WTC11 (cell line): Measurements from ENCODE around the gene CEBPZOS. TPM values are rescaled to one million over a fixed set of nuclear protein-coding genes. Genes with fewer than 3 reads are reported as not detected.

Experiments
- ATAC-seq: fragments of 200-7000 bp; cut with Tn5 transposase; 2 replicates; pipeline ENCODE4 v1.10.0; 2021; ENCODE audit warnings: mild to moderate bottlenecking, moderate library complexity
- CTCF ChIA-PET: fragments of 300-600 bp; sonication (Branson Sonifier 250); formaldehyde crosslinking; loops from one replicate; lab custom pipeline; 2021; ENCODE audit warnings: antibody characterized with exemption; lab: Charles Lee
- POLR2A ChIA-PET: fragments of 350-600 bp; sonication (Branson Sonifier 250); formaldehyde crosslinking; loops from one replicate; lab custom pipeline; 2021; ENCODE audit warnings: antibody characterized with exemption; lab: Charles Lee
- DNase-seq: peaks from one replicate; pipeline ENCODE4 v3.0.0; 2021; ENCODE audit warnings: low spot score
- H3K27ac Mint-ChIP-seq: 2 replicates; pipeline ENCODE4 v1.8.0; 2021; ENCODE audit warnings: mixed read lengths
- H3K27me3 Mint-ChIP-seq: 2 replicates; pipeline ENCODE4 v1.8.0; 2021; ENCODE audit warnings: low read depth, mild to moderate bottlenecking, moderate library complexity, mixed read lengths
- H3K36me3 Mint-ChIP-seq: 2 replicates; pipeline ENCODE4 v1.8.0; 2021; ENCODE audit warnings: mixed read lengths
- H3K4me1 Mint-ChIP-seq: 2 replicates; pipeline ENCODE4 v1.8.0; 2022; ENCODE audit warnings: mixed read lengths
- H3K4me3 Mint-ChIP-seq: 2 replicates; pipeline ENCODE4 v1.8.0; 2021; ENCODE audit warnings: mild to moderate bottlenecking, moderate library complexity, mixed read lengths
- H3K9me3 Mint-ChIP-seq: 2 replicates; pipeline ENCODE4 v1.8.0; 2021; ENCODE audit warnings: mixed read lengths
- AR ChIP-seq: fragments of 250-450 bp; sonication (Bioruptor Pico); IDR thresholded peaks from 2 replicates; pipeline ENCODE4 v1.9.0; 2021; ENCODE audit warnings: mild to moderate bottlenecking
- CREB1 ChIP-seq: sonication (generic); formaldehyde crosslinking; IDR thresholded peaks from 2 replicates; pipeline ENCODE4 v1.8.0; 2023; ENCODE audit warnings: mild to moderate bottlenecking, missing genetic modification reagents
- CREM ChIP-seq: sonication (generic); formaldehyde crosslinking; IDR thresholded peaks from 2 replicates; pipeline ENCODE4 v1.8.1; 2022; ENCODE audit warnings: mild to moderate bottlenecking, missing genetic modification reagents, moderate library complexity
- FOXK1 ChIP-seq: sonication (generic); formaldehyde crosslinking; IDR thresholded peaks from 2 replicates; pipeline ENCODE4 v1.8.0; 2022; ENCODE audit warnings: mild to moderate bottlenecking, moderate library complexity, missing genetic modification reagents
- GABPB1 ChIP-seq: sonication (generic); formaldehyde crosslinking; IDR thresholded peaks from 2 replicates; pipeline ENCODE4 v1.8.1; 2023; ENCODE audit warnings: mild to moderate bottlenecking, missing genetic modification reagents
- GRHL2 ChIP-seq: fragments of 250-450 bp; sonication (Bioruptor Pico); IDR thresholded peaks from 2 replicates; pipeline ENCODE4 v1.8.0; 2022; ENCODE audit warnings: mild to moderate bottlenecking, moderate library complexity; ENCODE audit not compliant: insufficient replicate concordance, severe bottlenecking
- GTF2I ChIP-seq: fragments of 250-450 bp; sonication (Bioruptor Pico); conservative IDR thresholded peaks from 2 replicates; pipeline ENCODE4 v1.4.0; 2021; ENCODE audit warnings: mild to moderate bottlenecking
- MYBL2 ChIP-seq: sonication (generic); formaldehyde crosslinking; IDR thresholded peaks from 2 replicates; pipeline ENCODE4 v1.8.1; 2023; ENCODE audit warnings: mild to moderate bottlenecking, moderate library complexity, missing genetic modification reagents
- NFATC4 ChIP-seq: fragments of 250-450 bp; sonication (Bioruptor Pico); IDR thresholded peaks from 2 replicates; pipeline ENCODE4 v1.9.0; 2021; ENCODE audit warnings: mild to moderate bottlenecking
- PRRX2 ChIP-seq: fragments of 250-450 bp; sonication (Bioruptor Pico); IDR thresholded peaks from 2 replicates; pipeline ENCODE4 v1.8.0; 2021; ENCODE audit warnings: mild to moderate bottlenecking
- RELA ChIP-seq: sonication (generic); formaldehyde crosslinking; IDR thresholded peaks from 2 replicates; pipeline ENCODE4 v1.8.1; 2022; ENCODE audit warnings: missing genetic modification reagents, mild to moderate bottlenecking, borderline replicate concordance
- SMAD4 ChIP-seq: sonication (generic); formaldehyde crosslinking; IDR thresholded peaks from 2 replicates; pipeline ENCODE4 v1.8.0; 2022; ENCODE audit warnings: mild to moderate bottlenecking, missing genetic modification reagents
- SP1 ChIP-seq: sonication (generic); formaldehyde crosslinking; conservative IDR thresholded peaks from 2 replicates; pipeline ENCODE4 v1.8.1; 2022; ENCODE audit warnings: missing genetic modification reagents
- ZBTB21 ChIP-seq: sonication (generic); formaldehyde crosslinking; IDR thresholded peaks from 2 replicates; pipeline ENCODE4 v1.8.1; 2023; ENCODE audit warnings: mild to moderate bottlenecking, missing genetic modification reagents, borderline replicate concordance
- ZNF121 ChIP-seq: sonication (generic); formaldehyde crosslinking; IDR thresholded peaks from 2 replicates; pipeline ENCODE4 v1.8.0; 2023; ENCODE audit warnings: missing genetic modification reagents
- ZNF416 ChIP-seq: fragments of 250-450 bp; sonication (Bioruptor Pico); IDR thresholded peaks from 2 replicates; pipeline ENCODE4 v1.9.0; 2021; ENCODE audit warnings: mild to moderate bottlenecking, inconsistent platforms
- ZNF423 ChIP-seq: fragments of 250-450 bp; sonication (Bioruptor Pico); IDR thresholded peaks from 2 replicates; pipeline ENCODE4 v2.1.2; 2022; ENCODE audit warnings: mild to moderate bottlenecking, moderate library complexity
- ZNF425 ChIP-seq: fragments of 250-450 bp; sonication (Bioruptor Pico); conservative IDR thresholded peaks from 2 replicates; pipeline ENCODE4 v1.9.0; 2021; ENCODE audit warnings: mild to moderate bottlenecking
- total RNA-seq: library from RNA; stranded (reverse); gene quantifications from 3 replicates; pipeline ENCODE4 v1.2.3, GENCODE V29; 2021
- TF ChIP-seq, protein P1 (sequence below): sonication (generic); formaldehyde crosslinking; IDR thresholded peaks from 2 replicates; pipeline ENCODE4 v1.8.1; 2023; ENCODE audit warnings: mild to moderate bottlenecking, missing genetic modification reagents, moderate library complexity
- TF ChIP-seq, protein P2 (sequence below): fragments of 250-450 bp; sonication (Bioruptor Pico); IDR thresholded peaks from 2 replicates; pipeline ENCODE4 v1.9.0; 2021; ENCODE audit warnings: mild to moderate bottlenecking
- TF ChIP-seq, protein P3 (sequence below): sonication (generic); formaldehyde crosslinking; IDR thresholded peaks from 2 replicates; pipeline ENCODE4 v1.8.1; 2022; ENCODE audit warnings: low read depth, missing genetic modification reagents, borderline replicate concordance

CEBPZOS gene
- total RNA-seq, 1 experiment from 2014 or later, result 129 TPM

DNA sequence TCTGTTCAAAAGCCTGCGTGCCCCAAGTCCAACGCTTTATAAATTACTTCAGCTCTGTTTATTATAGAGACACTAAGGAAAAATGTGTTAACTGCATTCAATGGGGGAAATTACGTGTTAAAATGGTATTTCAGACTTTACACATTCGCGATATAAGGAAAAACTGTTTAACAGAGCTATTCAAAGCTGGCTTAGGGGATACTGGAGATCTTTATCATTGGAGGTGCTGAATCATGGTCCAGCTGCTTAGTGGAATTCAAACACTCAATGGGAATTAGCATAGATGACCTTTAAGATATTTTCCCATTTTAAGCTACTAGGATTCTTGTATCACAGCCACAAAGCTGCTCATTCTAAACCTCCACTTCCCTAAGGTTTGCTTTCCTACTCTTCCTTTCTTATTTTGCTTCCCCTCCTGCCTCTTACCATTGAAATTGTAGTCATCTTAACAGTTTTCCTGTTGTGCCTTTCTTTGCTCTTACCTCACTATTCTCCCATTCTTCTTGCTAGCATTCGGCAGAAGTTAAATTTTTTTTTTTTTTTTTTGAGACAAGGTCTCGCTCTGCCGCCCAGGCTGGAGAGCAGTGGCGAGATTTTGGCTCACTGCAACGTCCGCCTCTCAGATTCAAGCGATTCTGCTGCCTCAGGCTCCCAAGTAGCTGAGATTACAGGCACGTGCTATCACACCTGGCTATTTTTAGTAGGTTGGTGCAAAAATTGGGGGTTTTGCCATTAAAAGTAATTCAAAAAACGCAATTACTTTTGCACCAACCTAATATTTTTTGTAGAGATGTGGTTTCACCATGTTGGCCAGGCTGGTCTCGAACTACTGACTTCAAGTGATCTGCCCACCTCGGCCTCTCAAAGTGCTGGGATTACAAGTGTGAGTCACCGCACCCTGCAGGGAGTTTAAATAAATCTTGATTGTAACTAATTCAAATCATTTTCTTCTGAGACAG lies 14.3 kb upstream of the CEBPZOS start:
- Mint-ChIP-seq H3K27me3 (no peaks in the 10 kb centered on the region), H3K36me3 (no peaks in the 10 kb centered on the region)
- no peak for DNase-seq
- CTCF ChIA-PET, result interaction anchor here (1.0 to 1.6 kb wide), 2 partner anchors 9 to 695 kb away, joined by 3 read pairs; no protein-coding TSS in a partner anchor
- peak; percentile 60 for ATAC-seq
- TF ChIP-seq PRRX2 (CRISPR knock-in tag), result no peak
- TF ChIP-seq GTF2I, result no peak
- TF ChIP-seq, protein P1, sequence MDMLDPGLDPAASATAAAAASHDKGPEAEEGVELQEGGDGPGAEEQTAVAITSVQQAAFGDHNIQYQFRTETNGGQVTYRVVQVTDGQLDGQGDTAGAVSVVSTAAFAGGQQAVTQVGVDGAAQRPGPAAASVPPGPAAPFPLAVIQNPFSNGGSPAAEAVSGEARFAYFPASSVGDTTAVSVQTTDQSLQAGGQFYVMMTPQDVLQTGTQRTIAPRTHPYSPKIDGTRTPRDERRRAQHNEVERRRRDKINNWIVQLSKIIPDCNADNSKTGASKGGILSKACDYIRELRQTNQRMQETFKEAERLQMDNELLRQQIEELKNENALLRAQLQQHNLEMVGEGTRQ (CRISPR knock-in tag), result no peak
- TF ChIP-seq ZNF425 (CRISPR knock-in tag), result no peak
- TF ChIP-seq GRHL2 (CRISPR knock-in tag), result no peak
- TF ChIP-seq GABPB1, result no peak
- no peak for TF ChIP-seq ZNF423 (CRISPR knock-in tag)
- TF ChIP-seq, protein P2, sequence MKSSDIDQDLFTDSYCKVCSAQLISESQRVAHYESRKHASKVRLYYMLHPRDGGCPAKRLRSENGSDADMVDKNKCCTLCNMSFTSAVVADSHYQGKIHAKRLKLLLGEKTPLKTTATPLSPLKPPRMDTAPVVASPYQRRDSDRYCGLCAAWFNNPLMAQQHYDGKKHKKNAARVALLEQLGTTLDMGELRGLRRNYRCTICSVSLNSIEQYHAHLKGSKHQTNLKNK (CRISPR knock-in tag), result no peak
- no peak for TF ChIP-seq NFATC4 (CRISPR knock-in tag)
- TF ChIP-seq CREB1 (CRISPR knock-in tag), result no peak
- TF ChIP-seq, protein P3, sequence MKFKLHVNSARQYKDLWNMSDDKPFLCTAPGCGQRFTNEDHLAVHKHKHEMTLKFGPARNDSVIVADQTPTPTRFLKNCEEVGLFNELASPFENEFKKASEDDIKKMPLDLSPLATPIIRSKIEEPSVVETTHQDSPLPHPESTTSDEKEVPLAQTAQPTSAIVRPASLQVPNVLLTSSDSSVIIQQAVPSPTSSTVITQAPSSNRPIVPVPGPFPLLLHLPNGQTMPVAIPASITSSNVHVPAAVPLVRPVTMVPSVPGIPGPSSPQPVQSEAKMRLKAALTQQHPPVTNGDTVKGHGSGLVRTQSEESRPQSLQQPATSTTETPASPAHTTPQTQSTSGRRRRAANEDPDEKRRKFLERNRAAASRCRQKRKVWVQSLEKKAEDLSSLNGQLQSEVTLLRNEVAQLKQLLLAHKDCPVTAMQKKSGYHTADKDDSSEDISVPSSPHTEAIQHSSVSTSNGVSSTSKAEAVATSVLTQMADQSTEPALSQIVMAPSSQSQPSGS (CRISPR knock-in tag), result no peak
- TF ChIP-seq CREM (CRISPR knock-in tag), result no peak
- no peak for TF ChIP-seq AR (CRISPR knock-in tag)
- no peak for TF ChIP-seq RELA (CRISPR knock-in tag)
- no peak for TF ChIP-seq MYBL2 (CRISPR knock-in tag)
- TF ChIP-seq ZNF416 (CRISPR knock-in tag), result no peak
- TF ChIP-seq, all 79 proteins: peak for 0
- Mint-ChIP-seq H3K4me3 (no peak overlapping the region), H3K9me3 (no peaks in the 10 kb centered on the region), H3K4me1 (peaks cover 26% of the 10 kb centered on the region), H3K27ac (peak overlapping the region; percentile 75)
- POLR2A ChIA-PET, result interaction anchor here (0.7 to 0.8 kb wide), 2 partner anchors 23 to 552 kb away, joined by 3 to 4 read pairs; no protein-coding TSS in a partner anchor

DNA sequence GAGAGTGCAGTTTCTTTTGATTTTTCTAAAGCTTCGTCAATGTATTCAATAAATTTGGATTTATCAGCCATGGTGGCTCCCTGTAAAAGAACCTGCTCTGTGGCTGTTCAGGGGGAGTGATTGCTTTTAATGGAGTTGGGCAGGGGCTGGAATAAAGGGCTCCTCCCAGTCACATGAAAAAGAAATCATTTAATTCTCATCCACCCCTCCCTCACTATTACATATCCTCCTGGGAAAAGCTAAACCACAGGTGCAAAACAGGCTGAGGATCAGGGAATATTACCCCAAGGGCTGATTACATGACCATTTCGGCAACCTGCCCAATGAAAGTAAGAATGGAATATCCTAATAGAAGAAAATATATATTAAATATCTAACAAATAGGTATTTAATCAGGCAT lies 7.7 kb upstream of the CEBPZOS start, which contains the start of gene SULT6B1:
SULT6B1 (minus strand) TSS at position 101 of the 400 bp plus-strand sequence; CDS start at position 71, 30 bp downstream.
- CTCF ChIA-PET, result interaction anchor here (0.9 kb wide), 1 partner anchor 61 kb away, joined by 3 read pairs; no protein-coding TSS in a partner anchor
- Mint-ChIP-seq H3K4me1 (peaks cover 50% of the 10 kb centered on the region), H3K4me3 (no peak within 1 kb of the TSS), H3K27ac (peak within 1 kb of the TSS; percentile 84), H3K27me3 (no peaks in the 10 kb centered on the region)
- no peak for ATAC-seq
- TF ChIP-seq PRRX2 (CRISPR knock-in tag) (no peak), AR (CRISPR knock-in tag) (no peak), ZBTB21 (CRISPR knock-in tag) (no peak), SP1 (CRISPR knock-in tag) (no peak), SMAD4 (no peak), FOXK1 (no peak), ZNF121 (CRISPR knock-in tag) (no peak)
- TF ChIP-seq, all 79 proteins: peak for 0
- no peak for DNase-seq
- POLR2A ChIA-PET, result no interaction called here
- Mint-ChIP-seq H3K36me3 (no peaks in the 10 kb centered on the region), H3K9me3 (no peaks in the 10 kb centered on the region)
